ENCODE measurements around the gene HTR4.

HTR4 gene

GRCh38 chr5:148565148-148565547, 89.2 kb downstream of the HTR4 start:
- Histone ChIP-seq H2AFZ (ENCODE audit: low read depth, low read length) (no peak overlapping the region), H2BK120ac (ENCODE audit: low read depth, low read length) (no peak overlapping the region), H3K4me2 (ENCODE audit: low read length, poor library complexity, severe bottlenecking) (no peak overlapping the region), H3K4me1 (ENCODE audit: control insufficient read depth, insufficient read depth, low read depth, low read length) (no peaks in the 10 kb centered on the region), H2AK5ac (ENCODE audit: low read length, severe bottlenecking) (no peak overlapping the region), H3K9me3 (ENCODE audit: control insufficient read depth, low read length) (no peaks in the 10 kb centered on the region), H3K4ac (ENCODE audit: low read depth in 1 of 2, low read length in 2 of 2) (no peak overlapping the region), H3K23ac (ENCODE audit: low read length in 2 of 2) (no peak overlapping the region), H3K9ac (ENCODE audit: low read length) (no peak overlapping the region), H3K4me3 (ENCODE audit: insufficient read depth in 1 of 2, low read depth in 1 of 2, low read length in 2 of 2) (no peak overlapping the region), H3K27ac (ENCODE audit: low read length, poor library complexity, severe bottlenecking) (no peak overlapping the region), H3K79me1 (replicated peaks; ENCODE audit: low read length, poor library complexity, severe bottlenecking) (no peaks in the 10 kb centered on the region), H2BK15ac (ENCODE audit: low read depth, poor library complexity, severe bottlenecking) (no peak overlapping the region), H2BK5ac (ENCODE audit: low read depth, low read length, poor library complexity, severe bottlenecking) (no peak overlapping the region), H3K18ac (ENCODE audit: low read depth in 1 of 2, low read length in 2 of 2) (no peak overlapping the region), H3K14ac (ENCODE audit: low read length in 2 of 2) (no peak overlapping the region), H4K8ac (ENCODE audit: low read length) (no peak overlapping the region), H2BK12ac (ENCODE audit: low read length in 2 of 2) (no peak overlapping the region), H4K91ac (ENCODE audit: low read length) (no peak overlapping the region), H3K36me3 (ENCODE audit: control insufficient read depth in 1 of 2, insufficient read depth in 2 of 2, low read depth in 1 of 2, low read length in 2 of 2) (no peaks in the 10 kb centered on the region), H3K27me3 (ENCODE audit: control insufficient read depth in 1 of 2, insufficient read depth in 1 of 2, low read length in 2 of 2) (peaks cover 0 to 3% of the 10 kb centered on the region in 2 experiments)
- no peak for DNase-seq
- WGBS = 62% methylated on average over 3 of the region's 3 CpGs

- H2BK12ac ChIP-seq (ENCODE audit: low read length in 2 of 2) = no peak overlapping the region
- H3K4me3 ChIP-seq (ENCODE audit: insufficient read depth in 1 of 2, low read depth in 1 of 2, low read length in 2 of 2) = no peak overlapping the region
- H3K79me1 ChIP-seq (replicated peaks; ENCODE audit: low read length, poor library complexity, severe bottlenecking) = no peaks in the 10 kb centered on the region
- H3K36me3 ChIP-seq (ENCODE audit: control insufficient read depth in 1 of 2, insufficient read depth in 2 of 2, low read depth in 1 of 2, low read length in 2 of 2) = no peaks in the 10 kb centered on the region
- H2BK120ac ChIP-seq (ENCODE audit: low read depth, low read length) = no peak overlapping the region
- H2AFZ ChIP-seq (ENCODE audit: low read depth, low read length) = no peak overlapping the region
- DNase-seq = no peak
- whole genome bisulfite sequencing = 79% methylated on average over 1 of the region's 1 CpG
- H3K18ac ChIP-seq (ENCODE audit: low read depth in 1 of 2, low read length in 2 of 2) = no peak overlapping the region
- H3K9ac ChIP-seq (ENCODE audit: low read length) = no peak overlapping the region
- H4K8ac ChIP-seq (ENCODE audit: low read length) = no peak overlapping the region
- H3K14ac ChIP-seq (ENCODE audit: low read length in 2 of 2) = no peak overlapping the region
- H3K4ac ChIP-seq (ENCODE audit: low read depth in 1 of 2, low read length in 2 of 2) = no peak overlapping the region
- H4K91ac ChIP-seq (ENCODE audit: low read length) = no peak overlapping the region
- no peak overlapping the region for H2AK5ac ChIP-seq (ENCODE audit: low read length, severe bottlenecking)
- no peaks in the 10 kb centered on the region for H3K9me3 ChIP-seq (ENCODE audit: control insufficient read depth, low read length)
- no peaks in the 10 kb centered on the region for H3K4me1 ChIP-seq (ENCODE audit: control insufficient read depth, insufficient read depth, low read depth, low read length)
- H3K4me2 ChIP-seq (ENCODE audit: low read length, poor library complexity, severe bottlenecking) = no peak overlapping the region
- no peak overlapping the region for H2BK5ac ChIP-seq (ENCODE audit: low read depth, low read length, poor library complexity, severe bottlenecking)
- H3K27ac ChIP-seq (ENCODE audit: low read length, poor library complexity, severe bottlenecking) = no peak overlapping the region
- H3K27me3 ChIP-seq (ENCODE audit: control insufficient read depth in 1 of 2, insufficient read depth in 1 of 2, low read length in 2 of 2) = peaks cover 0 to 3% of the 10 kb centered on the region in 2 experiments
- no peak overlapping the region for H3K23ac ChIP-seq (ENCODE audit: low read length in 2 of 2)
- H2BK15ac ChIP-seq (ENCODE audit: low read depth, poor library complexity, severe bottlenecking) = no peak overlapping the region
Measured at GRCh38 chr5:148563021-148563420, 91.3 kb downstream of the HTR4 start.

DNA sequence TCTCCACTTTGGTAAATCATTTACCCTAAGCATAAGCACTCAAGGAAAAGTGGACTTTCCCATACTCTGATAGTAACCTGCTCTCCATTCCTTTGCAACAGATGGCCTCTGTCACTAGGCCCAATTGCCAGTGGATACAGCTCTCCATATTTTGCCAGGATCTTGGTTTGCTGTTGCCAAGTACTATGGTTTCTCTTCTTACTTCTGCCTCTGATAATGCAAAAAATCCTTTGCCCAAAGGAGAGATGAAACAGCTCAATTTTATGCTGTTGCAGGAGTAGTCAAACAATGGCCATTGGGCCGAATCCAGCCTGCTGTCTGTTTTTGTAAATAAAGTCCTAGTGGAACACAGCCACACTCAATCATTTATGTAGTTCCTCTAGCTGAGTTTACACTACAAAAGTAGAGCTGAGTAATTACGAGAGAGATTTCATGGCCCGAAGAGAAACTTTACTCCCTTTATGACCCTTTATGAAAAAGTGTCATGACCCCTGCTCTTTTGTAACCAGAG, 92.5 kb downstream of the HTR4 start:
- Histone ChIP-seq H4K8ac (ENCODE audit: low read length) (no peak overlapping the region), H3K9me3 (ENCODE audit: control insufficient read depth, low read length) (no peaks in the 10 kb centered on the region), H3K23ac (ENCODE audit: low read length in 2 of 2) (no peak overlapping the region), H2AK5ac (ENCODE audit: low read length, severe bottlenecking) (no peak overlapping the region), H2BK12ac (ENCODE audit: low read length in 2 of 2) (no peak overlapping the region), H3K9ac (ENCODE audit: low read length) (no peak overlapping the region), H3K79me1 (replicated peaks; ENCODE audit: low read length, poor library complexity, severe bottlenecking) (no peaks in the 10 kb centered on the region), H3K27me3 (ENCODE audit: control insufficient read depth in 1 of 2, insufficient read depth in 1 of 2, low read length in 2 of 2) (peaks cover 0 to 3% of the 10 kb centered on the region in 2 experiments), H2BK5ac (ENCODE audit: low read depth, low read length, poor library complexity, severe bottlenecking) (no peak overlapping the region), H3K4me2 (ENCODE audit: low read length, poor library complexity, severe bottlenecking) (no peak overlapping the region), H2BK120ac (ENCODE audit: low read depth, low read length) (no peak overlapping the region), H3K14ac (ENCODE audit: low read length in 2 of 2) (no peak overlapping the region), H2BK15ac (ENCODE audit: low read depth, poor library complexity, severe bottlenecking) (no peak overlapping the region), H3K4me3 (ENCODE audit: insufficient read depth in 1 of 2, low read depth in 1 of 2, low read length in 2 of 2) (no peak overlapping the region), H2AFZ (ENCODE audit: low read depth, low read length) (no peak overlapping the region), H3K4me1 (ENCODE audit: control insufficient read depth, insufficient read depth, low read depth, low read length) (no peaks in the 10 kb centered on the region), H3K4ac (ENCODE audit: low read depth in 1 of 2, low read length in 2 of 2) (no peak overlapping the region), H4K91ac (ENCODE audit: low read length) (no peak overlapping the region), H3K18ac (ENCODE audit: low read depth in 1 of 2, low read length in 2 of 2) (no peak overlapping the region), H3K36me3 (ENCODE audit: control insufficient read depth in 1 of 2, insufficient read depth in 2 of 2, low read depth in 1 of 2, low read length in 2 of 2) (no peaks in the 10 kb centered on the region), H3K27ac (ENCODE audit: low read length, poor library complexity, severe bottlenecking) (no peak overlapping the region)
- no CpG with 5 or more reads among the region's 3 CpGs for WGBS
- DNase-seq = no peak

DNA sequence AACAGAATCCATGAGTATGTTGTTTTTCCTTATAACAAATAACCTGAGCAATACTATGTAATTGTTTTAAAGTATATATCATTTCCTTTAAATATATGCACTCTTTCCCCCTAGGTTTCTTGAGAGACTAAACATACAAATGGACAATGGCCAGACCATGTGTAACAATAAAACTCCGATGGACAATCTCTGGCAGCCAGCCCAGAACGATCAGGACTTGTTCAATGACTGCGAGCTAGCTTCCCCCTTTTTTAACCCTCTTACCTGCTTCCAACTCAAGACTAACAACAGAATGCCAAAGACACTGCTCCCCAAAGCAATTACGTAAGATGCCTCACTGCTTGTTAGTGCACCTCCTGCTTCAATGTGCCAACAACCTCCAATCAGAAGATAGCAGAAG, 94.9 kb downstream of the HTR4 start:
- Histone ChIP-seq H3K14ac (ENCODE audit: low read length in 2 of 2) (no peak overlapping the region), H3K4me2 (ENCODE audit: low read length, poor library complexity, severe bottlenecking) (no peak overlapping the region), H3K9ac (ENCODE audit: low read length) (no peak overlapping the region), H3K18ac (ENCODE audit: low read depth in 1 of 2, low read length in 2 of 2) (no peak overlapping the region), H3K27me3 (ENCODE audit: control insufficient read depth in 1 of 2, insufficient read depth in 1 of 2, low read length in 2 of 2) (peaks cover 0 to 3% of the 10 kb centered on the region in 2 experiments), H4K91ac (ENCODE audit: low read length) (no peak overlapping the region), H2BK12ac (ENCODE audit: low read length in 2 of 2) (no peak overlapping the region), H4K8ac (ENCODE audit: low read length) (no peak overlapping the region), H2BK5ac (ENCODE audit: low read depth, low read length, poor library complexity, severe bottlenecking) (no peak overlapping the region), H3K36me3 (ENCODE audit: control insufficient read depth in 1 of 2, insufficient read depth in 2 of 2, low read depth in 1 of 2, low read length in 2 of 2) (no peaks in the 10 kb centered on the region), H3K4me3 (ENCODE audit: insufficient read depth in 1 of 2, low read depth in 1 of 2, low read length in 2 of 2) (no peak overlapping the region), H2AFZ (ENCODE audit: low read depth, low read length) (no peak overlapping the region), H3K4ac (ENCODE audit: low read depth in 1 of 2, low read length in 2 of 2) (no peak overlapping the region), H2BK15ac (ENCODE audit: low read depth, poor library complexity, severe bottlenecking) (no peak overlapping the region), H3K27ac (ENCODE audit: low read length, poor library complexity, severe bottlenecking) (no peak overlapping the region), H3K23ac (ENCODE audit: low read length in 2 of 2) (no peak overlapping the region), H3K4me1 (ENCODE audit: control insufficient read depth, insufficient read depth, low read depth, low read length) (no peaks in the 10 kb centered on the region), H3K9me3 (ENCODE audit: control insufficient read depth, low read length) (no peaks in the 10 kb centered on the region), H2AK5ac (ENCODE audit: low read length, severe bottlenecking) (no peak overlapping the region), H3K79me1 (replicated peaks; ENCODE audit: low read length, poor library complexity, severe bottlenecking) (no peaks in the 10 kb centered on the region), H2BK120ac (ENCODE audit: low read depth, low read length) (no peak overlapping the region)
- WGBS = 85% methylated on average over 4 of the region's 4 CpGs
- DNase-seq = no peak
